Sigmoid colon (tissue), 7 donors: ENCODE results near the gene SLC23A1. TPM values are rescaled to one million over a fixed set of nuclear protein-coding genes. Genes with fewer than 3 reads are reported as not detected.

Experiments
- DNase-seq: peaks from one replicate; pipeline ENCODE4 v3.0.0-alpha.2; 2019
- H3K27ac ChIP-seq, 4 donors: fragments of 200-600 bp; sonication (generic); one replicate each; pipeline ENCODE4 v1.5.1; 2016 to 2019; ENCODE audit warnings: mild to moderate bottlenecking in 1 of 4
- H3K27me3 ChIP-seq, 3 donors: fragments of 200-600 bp; sonication (generic); one replicate each; pipeline ENCODE4 v1.5.1; 2019; ENCODE audit warnings: mild to moderate bottlenecking in 1 of 3
- H3K36me3 ChIP-seq, 4 donors: fragments of 200-600 bp; sonication (generic); one replicate each; pipeline ENCODE4 v1.5.1; 2016 to 2019
- H3K4me1 ChIP-seq, 4 donors: fragments of 200-600 bp; sonication (generic); one replicate each; pipeline ENCODE4 v1.5.1; 2017 to 2019
- H3K4me3 ChIP-seq, 4 donors: fragments of 200-600 bp; sonication (generic); one replicate each; pipeline ENCODE4 v1.5.1; 2017 to 2019; ENCODE audit warnings: mild to moderate bottlenecking in 2 of 4, moderate library complexity in 1 of 4
- H3K9me3 ChIP-seq, 4 donors: fragments of 200-600 bp in 3 of 4; sonication (generic) in 3 of 4; one replicate each; pipeline versions ENCODE4 v1.5.1 to v1.6.1; 2013 to 2019
- EP300 ChIP-seq, 4 donors: sonication (generic); formaldehyde crosslinking; IDR thresholded peaks; one replicate each; pipeline ENCODE4 v1.6.1; 2017; ENCODE audit warnings: antibody characterized with exemption in 4 of 4
- POLR2A ChIP-seq, 2 donors: fragments of 450-650 bp; IDR thresholded peaks; one replicate each; pipeline ENCODE4 v1.6.1; 2016; ENCODE audit warnings: antibody characterized with exemption in 2 of 2, mild to moderate bottlenecking in 2 of 2, moderate library complexity in 2 of 2
- POLR2AphosphoS5 ChIP-seq, 4 donors: sonication (generic); formaldehyde crosslinking; IDR thresholded peaks; one replicate each; pipeline ENCODE4 v1.6.1; 2017; ENCODE audit warnings: antibody characterized with exemption in 4 of 4
- WGBS, 2 donors: extraction: QIAGEN DNeasy Blood & Tissue Kit; methylation state at CpG; one replicate each; pipeline ENCODE4 v1.1.7; 2013; 5-methylcytosine and 5-hydroxymethylcytosine counted together
- intact Hi-C: fragments of 100-400 bp; cut with DNase I; formaldehyde crosslinking; loops from one replicate; pipeline ENCODE4 v1.15.1; 2023
- polyA plus RNA-seq, 3 donors: library from polyadenylated mRNA; stranded (reverse); fragments of 200-250 nt; gene quantifications; one replicate each; pipeline ENCODE4 v1.2.3, GENCODE V29; 2013
- total RNA-seq, 4 donors: library from RNA; depleted of rRNA; stranded (reverse); fragments of >200 nt; gene quantifications; one replicate each; pipeline ENCODE4 v1.1.0, GENCODE V29; 2016
- TF ChIP-seq, protein P1 (sequence below), 4 experiments: fragments of 450-650 bp in 3 of 4; fragments of 200-600 bp in 1 of 4; IDR thresholded peaks; one replicate each; pipeline ENCODE4 v1.5.1; 2016 to 2019; ENCODE audit warnings: antibody characterized with exemption in 4 of 4, mild to moderate bottlenecking in 3 of 4, moderate library complexity in 2 of 4
- donor health status: healthy with polysubstance abuse.
- donor health status: Bipolar disorder and iron deficiency.
- donor health status: healthy.

The SLC23A1 gene
- total and polyA plus RNA-seq, 7 donors = 0.60 to 2.1 (median 1.7) TPM; not detected in 4

DNA sequence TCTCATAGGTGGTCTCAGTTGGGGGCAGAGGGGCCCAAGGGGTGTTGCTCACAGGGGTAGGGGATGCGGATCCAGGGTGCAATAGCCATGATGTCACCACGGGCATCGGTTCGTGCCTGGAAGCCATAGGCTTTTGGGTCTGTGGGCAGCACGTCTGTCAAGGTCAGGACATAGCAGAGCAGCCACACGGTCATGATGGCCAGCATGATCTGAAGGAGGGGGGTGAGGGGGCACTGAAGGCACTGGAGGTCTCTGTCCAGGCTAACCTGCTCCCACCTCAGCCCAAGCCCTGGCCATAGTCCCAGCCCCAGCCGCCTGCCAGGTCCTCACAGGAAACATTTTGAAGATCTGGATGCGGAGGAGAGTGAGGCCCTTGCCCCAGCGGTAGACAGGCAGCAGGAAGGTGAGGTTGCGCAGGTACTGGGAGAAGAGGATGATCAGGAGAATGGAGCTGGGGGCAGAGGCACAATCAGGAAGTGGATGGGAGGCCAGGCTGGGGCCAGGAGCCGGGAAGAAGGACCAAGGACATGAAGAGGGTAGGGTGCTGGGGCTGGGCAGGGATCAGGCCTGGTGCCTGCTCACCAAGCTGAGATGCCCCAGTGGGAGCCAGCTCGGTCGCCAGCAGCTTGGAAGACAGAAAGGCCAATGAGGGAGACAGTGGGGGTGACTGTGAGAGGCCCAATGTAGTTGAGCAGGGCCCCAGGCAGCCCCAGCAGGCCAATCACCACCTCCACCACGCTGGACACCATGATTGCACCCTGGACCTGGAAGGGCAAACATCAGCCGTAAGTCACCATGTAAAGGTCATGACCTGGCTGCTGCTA is 3.3 kb downstream of the SLC23A1 start:
- peaks cover 0 to 3% (median 0%) of the 10 kb centered on the region in 4 donors for H3K36me3 ChIP-seq
- no peak for DNase-seq
- H3K27me3 ChIP-seq = no peaks in the 10 kb centered on the region
- H3K4me3 ChIP-seq = no peak overlapping the region
- peaks cover 0 to 3% (median 0%) of the 10 kb centered on the region in 4 donors for H3K4me1 ChIP-seq
- WGBS, 2 donors = 90 to 92% methylated on average over 15 of the region's 15 CpGs
- H3K9me3 ChIP-seq = no peaks in the 10 kb centered on the region
- TF ChIP-seq POLR2A (IDR thresholded peaks at IDR 0.05) (no peak), EP300 (IDR thresholded peaks at IDR 0.05) (no peak), POLR2AphosphoS5 (IDR thresholded peaks at IDR 0.05) (no peak)
- TF ChIP-seq, protein P1, sequence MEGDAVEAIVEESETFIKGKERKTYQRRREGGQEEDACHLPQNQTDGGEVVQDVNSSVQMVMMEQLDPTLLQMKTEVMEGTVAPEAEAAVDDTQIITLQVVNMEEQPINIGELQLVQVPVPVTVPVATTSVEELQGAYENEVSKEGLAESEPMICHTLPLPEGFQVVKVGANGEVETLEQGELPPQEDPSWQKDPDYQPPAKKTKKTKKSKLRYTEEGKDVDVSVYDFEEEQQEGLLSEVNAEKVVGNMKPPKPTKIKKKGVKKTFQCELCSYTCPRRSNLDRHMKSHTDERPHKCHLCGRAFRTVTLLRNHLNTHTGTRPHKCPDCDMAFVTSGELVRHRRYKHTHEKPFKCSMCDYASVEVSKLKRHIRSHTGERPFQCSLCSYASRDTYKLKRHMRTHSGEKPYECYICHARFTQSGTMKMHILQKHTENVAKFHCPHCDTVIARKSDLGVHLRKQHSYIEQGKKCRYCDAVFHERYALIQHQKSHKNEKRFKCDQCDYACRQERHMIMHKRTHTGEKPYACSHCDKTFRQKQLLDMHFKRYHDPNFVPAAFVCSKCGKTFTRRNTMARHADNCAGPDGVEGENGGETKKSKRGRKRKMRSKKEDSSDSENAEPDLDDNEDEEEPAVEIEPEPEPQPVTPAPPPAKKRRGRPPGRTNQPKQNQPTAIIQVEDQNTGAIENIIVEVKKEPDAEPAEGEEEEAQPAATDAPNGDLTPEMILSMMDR (IDR thresholded peaks at IDR 0.05) = no peak
- intact Hi-C loops = no loop called here
- H3K27ac ChIP-seq = no peak overlapping the region

DNA sequence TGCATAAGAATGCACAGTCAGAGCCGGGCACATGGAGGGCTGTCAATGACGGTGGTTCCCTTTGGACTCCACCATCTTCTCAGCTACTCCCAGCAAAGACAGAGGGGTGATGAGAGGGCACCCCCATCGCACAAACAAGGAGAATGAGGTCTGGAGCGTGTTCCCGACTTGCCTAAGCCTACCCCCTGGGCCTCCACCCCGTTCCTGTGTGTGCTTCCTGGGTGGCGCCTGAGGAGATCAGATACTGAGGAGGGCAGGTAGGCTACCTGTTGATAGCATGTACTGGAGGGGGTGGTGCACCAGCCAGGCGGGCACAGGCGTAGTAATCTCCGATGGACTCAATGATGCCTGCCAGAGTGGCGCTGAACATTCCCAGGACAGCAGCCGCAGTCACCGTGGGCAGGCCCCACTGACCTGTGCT is 4.1 kb downstream of the SLC23A1 start:
- no peak for TF ChIP-seq POLR2A (IDR thresholded peaks at IDR 0.05)
- no peak for TF ChIP-seq EP300 (IDR thresholded peaks at IDR 0.05)
- TF ChIP-seq, protein P1 (IDR thresholded peaks at IDR 0.05) = no peak
- no peak for TF ChIP-seq POLR2AphosphoS5 (IDR thresholded peaks at IDR 0.05)
- Histone ChIP-seq H3K4me1 (peaks cover 0 to 8% (median 2%) of the 10 kb centered on the region in 4 donors), H3K36me3 (peaks cover 0 to 6% (median 0%) of the 10 kb centered on the region in 4 donors), H3K4me3 (no peak overlapping the region), H3K27me3 (no peaks in the 10 kb centered on the region), H3K27ac (no peak overlapping the region), H3K9me3 (no peaks in the 10 kb centered on the region)
- 86 to 90% methylated on average over 13 of the region's 13 CpGs for WGBS, 2 donors
- intact Hi-C loops = no loop called here
- DNase-seq = peak; percentile 56

DNA sequence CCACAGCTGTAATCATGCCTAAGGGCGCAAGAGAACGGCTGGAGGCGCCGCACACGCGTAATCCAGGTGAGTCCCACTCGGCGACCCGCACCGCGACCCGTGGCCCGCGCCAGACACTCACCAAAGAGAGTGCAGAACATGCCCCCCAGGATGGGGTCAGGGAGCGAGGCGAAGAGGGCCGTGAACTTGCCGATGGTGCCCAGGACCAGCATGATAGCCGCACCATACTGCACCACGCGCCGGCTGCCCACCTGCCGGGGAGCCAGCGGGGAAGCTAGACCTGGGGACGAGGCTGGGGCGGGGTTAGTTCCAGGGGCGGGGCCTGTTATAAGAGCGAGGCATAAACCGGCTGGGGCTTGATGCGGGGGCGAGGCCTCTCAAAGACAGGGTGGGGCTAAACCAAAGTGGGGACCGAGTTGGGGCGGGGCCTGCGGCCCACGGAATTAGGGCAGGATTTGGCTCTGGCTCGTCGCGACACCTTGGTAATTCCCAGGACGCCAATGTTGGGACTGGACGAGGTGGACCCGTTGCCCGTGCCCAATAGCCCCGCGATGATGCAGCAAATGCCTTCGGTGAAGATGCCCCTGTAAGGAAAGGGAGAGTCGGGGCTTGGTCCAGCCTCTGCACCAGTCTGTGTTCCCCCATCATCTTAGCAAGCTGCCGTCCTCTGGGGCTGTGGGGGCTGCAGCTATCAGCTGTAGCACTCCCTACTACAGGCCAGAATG is 4.8 kb downstream of the SLC23A1 start:
- H3K27ac ChIP-seq = no peak overlapping the region
- intact Hi-C loops = no loop called here
- peaks cover 0 to 15% (median 7%) of the 10 kb centered on the region in 4 donors for H3K4me1 ChIP-seq
- H3K9me3 ChIP-seq = no peaks in the 10 kb centered on the region
- no peak overlapping the region for H3K4me3 ChIP-seq
- peak; percentile 47 for DNase-seq
- H3K36me3 ChIP-seq = peaks cover 0 to 6% (median 0%) of the 10 kb centered on the region in 4 donors
- no peaks in the 10 kb centered on the region for H3K27me3 ChIP-seq
- 82 to 87% methylated on average over 47 of the region's 47 CpGs for WGBS, 2 donors
- TF ChIP-seq EP300 (IDR thresholded peaks at IDR 0.05) = no peak
- TF ChIP-seq, protein P1 (IDR thresholded peaks at IDR 0.05) = no peak
- TF ChIP-seq POLR2AphosphoS5 (IDR thresholded peaks at IDR 0.05) = no peak
- TF ChIP-seq POLR2A (IDR thresholded peaks at IDR 0.05) = no peak

DNA sequence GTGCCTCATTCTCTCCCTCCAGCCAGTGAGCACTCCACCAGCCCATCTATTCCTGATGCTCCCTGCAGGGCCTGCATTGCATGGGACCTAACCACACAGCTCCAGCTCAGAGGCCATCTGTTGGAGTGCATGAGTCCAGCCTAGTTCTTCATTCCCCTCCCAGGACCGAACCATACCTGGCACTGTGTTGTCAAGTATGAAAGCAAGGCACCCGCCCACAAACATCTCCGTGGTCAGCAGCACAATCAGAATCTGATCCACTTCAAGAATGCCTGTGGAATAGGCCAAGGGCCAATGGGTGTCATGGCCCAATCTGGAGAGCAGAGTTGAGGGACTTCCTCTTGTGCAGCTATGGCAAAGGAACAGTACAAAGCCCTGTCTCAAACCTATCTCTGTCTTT is 5.9 kb downstream of the SLC23A1 start:
- Histone ChIP-seq H3K4me3 (no peak overlapping the region), H3K27me3 (no peaks in the 10 kb centered on the region), H3K9me3 (no peaks in the 10 kb centered on the region), H3K27ac (no peak overlapping the region), H3K36me3 (peaks cover 0 to 13% (median under 1%) of the 10 kb centered on the region in 4 donors), H3K4me1 (peaks cover 0 to 16% (median 8%) of the 10 kb centered on the region in 4 donors)
- peak; percentile 46 for DNase-seq
- 89 to 94% methylated on average over 3 of the region's 3 CpGs for WGBS, 2 donors
- no peak for TF ChIP-seq POLR2A (IDR thresholded peaks at IDR 0.05)
- TF ChIP-seq, protein P1 (IDR thresholded peaks at IDR 0.05) = no peak
- no peak for TF ChIP-seq POLR2AphosphoS5 (IDR thresholded peaks at IDR 0.05)
- no peak for TF ChIP-seq EP300 (IDR thresholded peaks at IDR 0.05)
- intact Hi-C loops = no loop called here
